Mucosa of stomach (tissue), 1 donor: ENCODE measurements around the gene GNAS.
A peak's percentile ranks its signal among the peaks of the same experiment; 100 is the strongest.

ENCODE experiments used
- H3K27me3 ChIP-seq: one replicate; pipeline ENCODE4 v1.7.0; 2013; ENCODE audit warnings: mild to moderate bottlenecking, low read length; ENCODE audit not compliant: control insufficient read depth, insufficient read depth
- H3K36me3 ChIP-seq: one replicate; pipeline ENCODE4 v1.7.0; 2013; ENCODE audit warnings: low read length; ENCODE audit not compliant: control insufficient read depth, insufficient read depth
- H3K4me1 ChIP-seq: one replicate; pipeline ENCODE4 v1.7.0; 2013; ENCODE audit warnings: mild to moderate bottlenecking, low read length; ENCODE audit not compliant: control insufficient read depth, insufficient read depth
- H3K4me3 ChIP-seq: one replicate; pipeline ENCODE4 v1.7.0; 2013; ENCODE audit warnings: low read length
- H3K9ac ChIP-seq: one replicate; pipeline ENCODE4 v1.7.0; 2013; ENCODE audit warnings: mild to moderate bottlenecking, low read length, moderate library complexity
- H3K9me3 ChIP-seq: one replicate; pipeline ENCODE4 v1.7.0; 2013; ENCODE audit warnings: mild to moderate bottlenecking, low read length, moderate library complexity; ENCODE audit not compliant: control insufficient read depth
- donor health status: Pancreatic carcinoma.

GNAS gene

GRCh38 chr20:58876437-58876836, 23.9 kb downstream of the GNAS start:
- Histone ChIP-seq H3K4me1 (no peaks in the 10 kb centered on the region), H3K9ac (no peak overlapping the region), H3K9me3 (no peaks in the 10 kb centered on the region), H3K4me3 (no peak overlapping the region), H3K36me3 (no peaks in the 10 kb centered on the region), H3K27me3 (no peaks in the 10 kb centered on the region)

DNA sequence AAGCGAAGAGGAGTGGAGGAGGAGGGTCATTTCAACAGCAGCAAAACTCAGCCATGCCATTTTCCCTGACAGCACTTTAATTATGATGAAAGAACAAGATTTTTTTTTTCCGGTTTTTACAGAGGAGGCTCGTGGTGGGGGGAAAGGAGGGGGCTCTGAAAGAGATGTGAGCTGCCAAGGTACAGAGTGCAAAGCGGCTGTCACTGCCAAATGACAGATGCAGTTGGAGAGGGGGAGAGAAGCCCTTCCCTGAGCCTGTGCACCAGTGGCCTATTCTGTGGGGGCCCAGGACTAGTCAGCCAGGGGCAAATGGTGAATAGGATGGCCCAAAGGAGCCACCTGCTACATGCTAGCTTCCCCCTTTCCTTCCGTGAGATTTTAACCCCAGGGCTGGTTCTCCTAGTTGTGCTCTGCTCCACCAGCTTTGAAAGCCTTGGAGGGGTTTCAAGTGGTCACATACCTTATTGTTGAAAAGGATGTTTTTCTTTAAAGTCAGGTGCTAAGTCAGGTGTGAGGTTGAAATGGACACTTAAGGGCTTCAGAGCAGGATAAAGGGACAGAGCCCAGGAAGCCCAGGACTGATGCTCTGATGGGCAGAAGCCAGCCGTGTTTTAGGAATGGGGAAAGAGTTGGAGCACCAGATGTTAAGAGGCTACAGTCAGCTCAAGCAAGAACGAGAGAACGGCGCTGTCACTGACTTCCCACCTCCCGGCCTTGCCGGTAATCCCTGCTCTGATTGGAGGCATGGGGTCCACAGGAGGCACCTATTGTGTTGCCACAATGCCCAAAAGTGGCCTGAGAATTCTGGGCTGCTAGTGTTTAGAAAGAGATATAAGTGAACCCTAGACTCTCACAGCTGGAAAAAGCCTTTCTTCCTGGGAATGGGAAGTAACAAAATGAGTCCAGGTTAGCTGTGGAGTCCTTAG, 24.8 kb downstream of the GNAS start:
- Histone ChIP-seq H3K4me1 (no peaks in the 10 kb centered on the region), H3K27me3 (no peaks in the 10 kb centered on the region), H3K36me3 (no peaks in the 10 kb centered on the region), H3K4me3 (no peak overlapping the region), H3K9me3 (no peaks in the 10 kb centered on the region), H3K9ac (no peak overlapping the region)

DNA sequence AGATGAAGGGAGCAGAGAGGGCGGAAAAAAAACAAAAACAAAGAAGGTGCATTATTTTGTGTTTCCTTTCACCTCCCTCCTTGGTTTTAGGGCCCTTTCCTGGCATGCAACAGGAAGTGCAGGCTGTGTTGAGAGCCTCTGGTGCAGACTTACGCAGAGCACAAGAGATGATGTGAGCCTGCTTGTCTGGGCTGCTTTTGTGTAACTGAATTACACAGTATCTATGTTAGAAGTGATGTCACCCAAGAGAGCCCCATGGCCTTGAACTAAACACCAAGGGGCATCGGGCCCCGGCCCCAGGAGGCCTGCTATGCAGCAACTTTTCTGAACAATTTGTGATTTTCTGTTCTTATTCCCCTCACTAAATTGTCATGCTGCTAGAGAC, 25.5 kb downstream of the GNAS start:
- no peak overlapping the region for H3K9ac ChIP-seq
- no peaks in the 10 kb centered on the region for H3K9me3 ChIP-seq
- no peaks in the 10 kb centered on the region for H3K36me3 ChIP-seq
- no peaks in the 10 kb centered on the region for H3K27me3 ChIP-seq
- no peaks in the 10 kb centered on the region for H3K4me1 ChIP-seq
- no peak overlapping the region for H3K4me3 ChIP-seq

GRCh38 chr20:58878399-58878798, 25.9 kb downstream of the GNAS start:
- Histone ChIP-seq H3K4me3 (no peak overlapping the region), H3K9ac (no peak overlapping the region), H3K4me1 (no peaks in the 10 kb centered on the region), H3K9me3 (no peaks in the 10 kb centered on the region), H3K27me3 (no peaks in the 10 kb centered on the region), H3K36me3 (no peaks in the 10 kb centered on the region)

- no peaks in the 10 kb centered on the region for H3K9me3 ChIP-seq
- H3K36me3 ChIP-seq: no peaks in the 10 kb centered on the region
- H3K4me1 ChIP-seq: no peaks in the 10 kb centered on the region
- no peak overlapping the region for H3K4me3 ChIP-seq
- no peak overlapping the region for H3K9ac ChIP-seq
- H3K27me3 ChIP-seq: no peaks in the 10 kb centered on the region
Observed at GRCh38 chr20:58880441-58880840, 27.9 kb downstream of the GNAS start.

- no peaks in the 10 kb centered on the region for H3K27me3 ChIP-seq
- no peak overlapping the region for H3K9ac ChIP-seq
- no peaks in the 10 kb centered on the region for H3K36me3 ChIP-seq
- H3K4me3 ChIP-seq: no peak overlapping the region
- H3K4me1 ChIP-seq: no peaks in the 10 kb centered on the region
- no peaks in the 10 kb centered on the region for H3K9me3 ChIP-seq
Observed at GRCh38 chr20:58880994-58881752, 28.7 kb downstream of the GNAS start.

DNA sequence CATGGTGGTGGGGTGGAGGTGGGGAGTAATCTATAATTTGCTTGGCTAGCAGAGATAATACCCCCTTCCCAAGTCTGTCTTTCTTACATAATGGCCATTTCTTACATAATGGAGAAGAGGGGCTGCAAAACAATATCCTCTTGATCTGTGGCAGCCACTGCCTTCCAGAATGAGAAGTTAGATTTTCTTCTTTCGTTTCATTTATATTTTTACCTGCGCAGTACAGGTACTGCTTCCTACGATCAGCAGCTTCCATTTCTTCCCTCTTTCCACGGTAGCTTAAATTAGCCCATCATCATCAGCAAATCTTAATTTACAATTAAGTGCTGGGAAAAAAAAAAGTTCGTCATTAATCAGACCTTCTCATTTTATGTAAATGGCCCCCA, 30.2 kb downstream of the GNAS start:
- H3K27me3 ChIP-seq: no peaks in the 10 kb centered on the region
- H3K9ac ChIP-seq: no peak overlapping the region
- H3K4me3 ChIP-seq: no peak overlapping the region
- H3K4me1 ChIP-seq: no peaks in the 10 kb centered on the region
- H3K36me3 ChIP-seq: no peaks in the 10 kb centered on the region
- no peaks in the 10 kb centered on the region for H3K9me3 ChIP-seq

GRCh38 chr20:58883241-58883691, 30.8 kb downstream of the GNAS start:
- no peaks in the 10 kb centered on the region for H3K27me3 ChIP-seq
- no peaks in the 10 kb centered on the region for H3K4me1 ChIP-seq
- H3K9me3 ChIP-seq: no peaks in the 10 kb centered on the region
- H3K36me3 ChIP-seq: no peaks in the 10 kb centered on the region
- H3K4me3 ChIP-seq: no peak overlapping the region
- H3K9ac ChIP-seq: no peak overlapping the region

GRCh38 chr20:58884966-58885365, 32.5 kb downstream of the GNAS start:
- Histone ChIP-seq H3K4me1 (no peaks in the 10 kb centered on the region), H3K9me3 (no peaks in the 10 kb centered on the region), H3K36me3 (no peaks in the 10 kb centered on the region), H3K27me3 (no peaks in the 10 kb centered on the region), H3K9ac (no peak overlapping the region), H3K4me3 (no peak overlapping the region)

DNA sequence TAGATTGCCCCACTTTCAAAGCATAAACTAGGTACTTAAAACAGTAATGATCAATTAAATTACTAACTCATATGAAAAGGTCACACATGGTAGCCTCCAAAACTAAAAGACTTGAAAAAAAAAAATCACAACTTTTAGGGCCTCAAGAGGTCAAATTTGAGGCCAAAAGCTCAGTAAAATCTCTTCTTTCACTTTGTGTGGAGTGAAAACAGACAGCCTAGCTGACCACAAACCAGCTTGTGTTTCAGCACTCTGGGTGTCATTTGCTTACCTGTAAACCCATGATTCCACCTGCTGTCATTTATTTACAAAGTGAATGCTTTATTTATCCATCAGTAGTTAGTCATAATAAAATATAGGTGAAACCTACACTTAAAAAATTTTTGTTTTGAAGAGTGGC, 34.0 kb downstream of the GNAS start:
- H3K27me3 ChIP-seq: no peaks in the 10 kb centered on the region
- H3K4me3 ChIP-seq: no peak overlapping the region
- H3K9ac ChIP-seq: no peak overlapping the region
- no peaks in the 10 kb centered on the region for H3K9me3 ChIP-seq
- H3K4me1 ChIP-seq: no peaks in the 10 kb centered on the region
- H3K36me3 ChIP-seq: no peaks in the 10 kb centered on the region

DNA sequence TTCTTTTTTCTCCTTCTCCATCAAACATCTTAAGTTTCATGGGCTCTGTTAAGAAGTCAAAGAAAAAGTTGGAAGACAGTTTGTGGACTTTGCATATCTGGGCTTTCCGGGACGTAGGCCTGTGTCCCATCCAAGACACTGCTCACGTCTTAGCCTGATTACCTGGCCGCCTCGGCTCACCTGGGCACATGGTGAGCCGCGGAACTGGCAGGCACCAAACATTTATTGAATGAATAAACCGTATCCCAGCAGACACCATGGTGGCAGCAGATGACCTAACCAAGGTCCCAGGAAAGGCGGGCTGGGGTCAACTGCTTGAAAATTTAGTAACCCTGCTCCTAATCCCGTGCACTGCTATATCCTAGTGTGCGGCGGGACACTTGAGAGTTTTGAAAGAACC, 35.6 kb downstream of the GNAS start:
- Histone ChIP-seq H3K36me3 (no peaks in the 10 kb centered on the region), H3K9ac (peak overlapping the region; percentile 77), H3K27me3 (no peaks in the 10 kb centered on the region), H3K4me1 (no peaks in the 10 kb centered on the region), H3K9me3 (no peaks in the 10 kb centered on the region), H3K4me3 (peak overlapping the region; percentile 56)
